HEK293 (cell line): ENCODE data around the gene SLC30A10.
"Not testable (repeated sequence)": the region's sequence is repeated elsewhere in the genome, so short reads cannot be mapped to it uniquely, and the experiment has no call there.

Experiments
- CTCF ChIA-PET: fragments of 350-600 bp; formaldehyde crosslinking; extraction: SDS; loops from one replicate; lab custom pipeline; 2021; ENCODE audit warnings: antibody characterized with exemption; lab: Yijun Ruan, JAX
- POLR2A ChIA-PET: fragments of 300-600 bp; formaldehyde crosslinking; extraction: SDS; loops from one replicate; lab custom pipeline; 2020; ENCODE audit warnings: antibody characterized with exemption, inconsistent platforms; lab: Yijun Ruan, JAX
- H3K27ac ChIP-seq: fragments of 200-500 bp; sonication (Bioruptor generic); 2 replicates; pipeline ENCODE4 v1.5.1; 2014; ENCODE audit warnings: low read depth, low read length, control low read depth, inconsistent platforms; ENCODE audit errors: extremely low read depth
- H3K36me3 ChIP-seq, 2 experiments: fragments of 200-500 bp in 1 of 2; sonication (Bioruptor generic) in 1 of 2; 1 replicate in 1 of 2; 2 replicates in 1 of 2; pipeline ENCODE4 v1.5.1; 2014 to 2017; ENCODE audit warnings: inconsistent platforms in 2 of 2, low read length in 2 of 2; ENCODE audit not compliant: control insufficient read depth in 2 of 2, insufficient read depth in 1 of 2
- H3K4me1 ChIP-seq: fragments of 200-500 bp; sonication (Bioruptor generic); 2 replicates; pipeline ENCODE4 v1.5.1; 2014; ENCODE audit warnings: mild to moderate bottlenecking, low read length, inconsistent platforms; ENCODE audit not compliant: control insufficient read depth, insufficient read depth
- H3K4me3 ChIP-seq: 2 replicates; pipeline ENCODE4 v1.5.1; 2011; ENCODE audit warnings: low read depth, mild to moderate bottlenecking, control low read depth, low read length, moderate library complexity
- H3K9me3 ChIP-seq: fragments of 200-500 bp; sonication (Bioruptor generic); 2 replicates; pipeline ENCODE4 v1.5.1; 2014; ENCODE audit warnings: low read depth, low read length, inconsistent platforms; ENCODE audit not compliant: control insufficient read depth, insufficient read depth
- GLIS1 ChIP-seq: fragments of 450-650 bp; formaldehyde crosslinking; IDR thresholded peaks from 2 replicates; pipeline ENCODE4 v1.5.1; 2016; ENCODE audit warnings: missing biosample characterization, missing genetic modification characterization
- HOXC10 ChIP-seq: sonication (generic); formaldehyde crosslinking; IDR thresholded peaks from 2 replicates; pipeline ENCODE4 v1.8.1; 2023; ENCODE audit warnings: mild to moderate bottlenecking, missing genetic modification reagents
- IKZF3 ChIP-seq: fragments of 450-650 bp; IDR thresholded peaks from 2 replicates; pipeline ENCODE4 v1.5.0; 2018; ENCODE audit warnings: missing biosample characterization, mild to moderate bottlenecking, missing genetic modification characterization, moderate library complexity
- MZF1 ChIP-seq: fragments of 450-650 bp; formaldehyde crosslinking; IDR thresholded peaks from 2 replicates; pipeline ENCODE4 v1.5.1; 2017; ENCODE audit warnings: missing biosample characterization, missing genetic modification characterization, borderline replicate concordance
- PRDM6 ChIP-seq: fragments of 450-650 bp; formaldehyde crosslinking; IDR thresholded peaks from 2 replicates; pipeline ENCODE4 v1.5.1; 2017; ENCODE audit warnings: missing biosample characterization, missing genetic modification characterization
- SP7 ChIP-seq: fragments of 450-650 bp; formaldehyde crosslinking; IDR thresholded peaks from 2 replicates; pipeline ENCODE4 v1.5.1; 2016; ENCODE audit warnings: missing biosample characterization, missing genetic modification characterization
- ZBTB21 ChIP-seq: fragments of 450-650 bp; formaldehyde crosslinking; IDR thresholded peaks from 2 replicates; pipeline ENCODE4 v1.5.1; 2017; ENCODE audit warnings: missing biosample characterization, missing genetic modification characterization
- ZBTB49 ChIP-seq: fragments of 450-650 bp; formaldehyde crosslinking; IDR thresholded peaks from 2 replicates; pipeline ENCODE4 v1.5.1; 2016; ENCODE audit warnings: missing biosample characterization, missing genetic modification characterization, low read depth
- ZBTB8A ChIP-seq: fragments of 450-650 bp; formaldehyde crosslinking; IDR thresholded peaks from 2 replicates; pipeline ENCODE4 v1.5.1; 2016; ENCODE audit warnings: missing biosample characterization, missing genetic modification characterization
- ZEB2 ChIP-seq: fragments of 450-650 bp; formaldehyde crosslinking; IDR thresholded peaks from 2 replicates; pipeline ENCODE4 v1.5.1; 2016; ENCODE audit warnings: missing biosample characterization, missing genetic modification characterization
- ZNF174 ChIP-seq: fragments of 450-650 bp; formaldehyde crosslinking; IDR thresholded peaks from 2 replicates; pipeline ENCODE4 v1.5.0; 2017; ENCODE audit warnings: missing biosample characterization, mild to moderate bottlenecking, missing genetic modification characterization
- ZNF335 ChIP-seq: fragments of 450-650 bp; formaldehyde crosslinking; conservative IDR thresholded peaks from 2 replicates; pipeline ENCODE4 v1.5.1; 2016; ENCODE audit warnings: missing biosample characterization, missing genetic modification characterization
- ZNF394 ChIP-seq: fragments of 450-650 bp; formaldehyde crosslinking; IDR thresholded peaks from 2 replicates; pipeline ENCODE4 v1.5.1; 2016; ENCODE audit warnings: missing biosample characterization, missing genetic modification characterization, mild to moderate bottlenecking, moderate library complexity, borderline replicate concordance
- ZNF521 ChIP-seq: fragments of 450-650 bp; formaldehyde crosslinking; IDR thresholded peaks from 2 replicates; pipeline ENCODE4 v1.5.1; 2017; ENCODE audit warnings: missing biosample characterization, mild to moderate bottlenecking, missing genetic modification characterization
- ZNF660 ChIP-seq: fragments of 450-650 bp; IDR thresholded peaks from 2 replicates; pipeline ENCODE4 v1.5.1; 2018; ENCODE audit warnings: missing biosample characterization, mild to moderate bottlenecking, missing genetic modification characterization
- ZNF664 ChIP-seq: fragments of 450-650 bp; formaldehyde crosslinking; IDR thresholded peaks from 2 replicates; pipeline ENCODE4 v1.5.1; 2016; ENCODE audit warnings: missing biosample characterization, missing genetic modification characterization
- ZNF707 ChIP-seq: fragments of 450-650 bp; formaldehyde crosslinking; IDR thresholded peaks from 2 replicates; pipeline ENCODE4 v1.5.1; 2016; ENCODE audit warnings: missing biosample characterization, missing genetic modification characterization
- ZNF776 ChIP-seq: fragments of 450-650 bp; formaldehyde crosslinking; IDR thresholded peaks from 2 replicates; pipeline ENCODE4 v1.5.0; 2017; ENCODE audit warnings: missing biosample characterization, missing genetic modification characterization, borderline replicate concordance
- ZNF843 ChIP-seq: fragments of 450-650 bp; formaldehyde crosslinking; IDR thresholded peaks from 2 replicates; pipeline ENCODE4 v1.5.1; 2016; ENCODE audit warnings: missing biosample characterization, missing genetic modification characterization
- ZSCAN30 ChIP-seq: fragments of 450-650 bp; IDR thresholded peaks from 2 replicates; pipeline ENCODE4 v1.5.1; 2018; ENCODE audit warnings: missing biosample characterization, mild to moderate bottlenecking, missing genetic modification characterization, moderate library complexity
- ZXDB ChIP-seq: fragments of 450-650 bp; formaldehyde crosslinking; IDR thresholded peaks from 2 replicates; pipeline ENCODE4 v1.5.1; 2016; ENCODE audit warnings: missing biosample characterization, missing genetic modification characterization
- TF ChIP-seq, protein P1 (sequence below): fragments of 450-650 bp; formaldehyde crosslinking; IDR thresholded peaks from 2 replicates; pipeline ENCODE4 v1.5.1; 2017; ENCODE audit warnings: missing biosample characterization, missing genetic modification characterization

SLC30A10 gene

GRCh38 chr1:219938706-219939105 is 10.3 kb upstream of the SLC30A10 start:
- H3K4me1 ChIP-seq, result no peaks in the 10 kb centered on the region
- ChIA-PET POLR2A (interaction anchor here (0.6 kb wide), 2 partner anchors 225 to 352 kb away, joined by 3 to 4 read pairs; no protein-coding TSS in a partner anchor), CTCF (interaction anchor here (0.9 to 1.1 kb wide), 3 partner anchors 18 to 53 kb away, joined by 3 to 5 read pairs (median 3); no protein-coding TSS in a partner anchor)
- TF ChIP-seq PRDM6 (tag by site-specific recombination) (peak; percentile 51), ZNF660 (no peak), ZNF521 (tag by site-specific recombination) (no peak), ZBTB49 (tag by site-specific recombination) (no peak), MZF1 (peak; percentile 67; the same call in 1 of the 2 replicates), ZNF664 (no peak)
- TF ChIP-seq, protein P1, sequence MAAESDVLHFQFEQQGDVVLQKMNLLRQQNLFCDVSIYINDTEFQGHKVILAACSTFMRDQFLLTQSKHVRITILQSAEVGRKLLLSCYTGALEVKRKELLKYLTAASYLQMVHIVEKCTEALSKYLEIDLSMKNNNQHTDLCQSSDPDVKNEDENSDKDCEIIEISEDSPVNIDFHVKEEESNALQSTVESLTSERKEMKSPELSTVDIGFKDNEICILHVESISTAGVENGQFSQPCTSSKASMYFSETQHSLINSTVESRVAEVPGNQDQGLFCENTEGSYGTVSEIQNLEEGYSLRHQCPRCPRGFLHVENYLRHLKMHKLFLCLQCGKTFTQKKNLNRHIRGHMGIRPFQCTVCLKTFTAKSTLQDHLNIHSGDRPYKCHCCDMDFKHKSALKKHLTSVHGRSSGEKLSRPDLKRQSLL (tag by site-specific recombination), result peak; percentile 64
- no peak overlapping the region for H3K4me3 ChIP-seq
- H3K9me3 ChIP-seq, result no peaks in the 10 kb centered on the region
- no peak overlapping the region for H3K27ac ChIP-seq
- H3K36me3 ChIP-seq, result no peaks in the 10 kb centered on the region

- CTCF ChIA-PET, H3K4me1 ChIP-seq, H3K9me3 ChIP-seq, POLR2A ChIA-PET, H3K36me3 ChIP-seq, H3K4me3 ChIP-seq, H3K27ac ChIP-seq: not testable (repeated sequence)
These were observed 5.4 kb upstream of the SLC30A10 start for GRCh38 chr1:219933763-219934162.

- POLR2A ChIA-PET, result no interaction called here
- Histone ChIP-seq H3K4me1 (no peaks in the 10 kb centered on the region), H3K27ac (no peak overlapping the region), H3K9me3 (no peaks in the 10 kb centered on the region), H3K36me3 (no peaks in the 10 kb centered on the region), H3K4me3 (no peak overlapping the region)
- CTCF ChIA-PET, result interaction anchor here (0.6 kb wide), 2 partner anchors 28 to 108 kb away, joined by 3 read pairs; no protein-coding TSS in a partner anchor
- TF ChIP-seq ZNF843 (peak; percentile 59; the same call in 1 of the 2 replicates), ZNF174 (no peak), ZBTB8A (tag by site-specific recombination) (peak; percentile 27; the same call in 1 of the 2 replicates), ZXDB (tag by site-specific recombination) (peak; percentile 23; the same call in 1 of the 2 replicates), IKZF3 (tag by site-specific recombination) (0 out of 2 replicates have a peak, but pooled peaks have one; percentile 51), SP7 (tag by site-specific recombination) (peak; percentile 78; the same call in 1 of the 2 replicates), ZNF707 (tag by site-specific recombination) (no peak), ZNF335 (tag by site-specific recombination) (no peak), ZEB2 (tag by site-specific recombination) (peak; percentile 48; the same call in 1 of the 2 replicates), ZNF394 (tag by site-specific recombination) (peak; percentile 36; the same call in 1 of the 2 replicates), HOXC10 (CRISPR knock-in tag) (no peak), ZBTB21 (tag by site-specific recombination) (no peak), ZSCAN30 (tag by site-specific recombination) (peak; percentile 75; the same call in 1 of the 2 replicates), PRDM6 (tag by site-specific recombination) (peak; percentile 99), GLIS1 (tag by site-specific recombination) (peak; percentile 86), ZNF776 (tag by site-specific recombination) (no peak)
These were observed 2.7 kb upstream of the SLC30A10 start for GRCh38 chr1:219931033-219931432.
